ENCODE results near the gene CYFIP2.
A peak's percentile ranks its signal among the peaks of the same experiment; 100 is the strongest.
"Not testable (repeated sequence)": the region's sequence is repeated elsewhere in the genome, so short reads cannot be mapped to it uniquely, and the experiment has no call there.

CYFIP2 gene

GRCh38 chr5:157265714-157266285 lies at the start of gene CYFIP2:
Gene CYFIP2, plus strand, starts transcription at chr5:157266123. Its CDS starts 19,239 bp downstream, at chr5:157285362.
- peak; percentile 84 for DNase-seq (ENCODE audit: low spot score)

GRCh38 chr5:157216391-157217142 lies 49.4 kb upstream of the CYFIP2 start:
- no peak for DNase-seq (ENCODE audit: low spot score)

- no peak for DNase-seq (ENCODE audit: low spot score)
Measured at GRCh38 chr5:157217289-157218024, 48.5 kb upstream of the CYFIP2 start.

GRCh38 chr5:157219491-157220271 lies 46.2 kb upstream of the CYFIP2 start:
- DNase-seq (ENCODE audit: low spot score), result no peak

- DNase-seq (ENCODE audit: low spot score), result no peak
Measured at GRCh38 chr5:157221959-157222358, 44.0 kb upstream of the CYFIP2 start.

GRCh38 chr5:157222506-157223230 lies 43.3 kb upstream of the CYFIP2 start:
- DNase-seq (ENCODE audit: low spot score), result no peak

- no peak for DNase-seq (ENCODE audit: low spot score)
Measured at GRCh38 chr5:157225469-157226422, 40.2 kb upstream of the CYFIP2 start.

- no peak for DNase-seq (ENCODE audit: low spot score)
Measured at GRCh38 chr5:157230610-157231009, 35.3 kb upstream of the CYFIP2 start.

- DNase-seq (ENCODE audit: low spot score), result no peak
Measured at GRCh38 chr5:157232706-157233105, 33.2 kb upstream of the CYFIP2 start.

- no peak for DNase-seq (ENCODE audit: low spot score)
Measured at GRCh38 chr5:157233515-157233914, 32.4 kb upstream of the CYFIP2 start.

GRCh38 chr5:157236423-157236822 lies 29.5 kb upstream of the CYFIP2 start:
- no peak for DNase-seq (ENCODE audit: low spot score)

GRCh38 chr5:157241483-157241882 lies 24.4 kb upstream of the CYFIP2 start:
- DNase-seq (ENCODE audit: low spot score), result no peak

GRCh38 chr5:157244704-157245103 lies 21.2 kb upstream of the CYFIP2 start:
- DNase-seq (ENCODE audit: low spot score), result not testable (repeated sequence)

GRCh38 chr5:157245476-157245875 lies 20.4 kb upstream of the CYFIP2 start:
- no peak for DNase-seq (ENCODE audit: low spot score)

- no peak for DNase-seq (ENCODE audit: low spot score)
Measured at GRCh38 chr5:157245886-157246285, 20.0 kb upstream of the CYFIP2 start.

GRCh38 chr5:157247267-157247666 lies 18.7 kb upstream of the CYFIP2 start:
- DNase-seq (ENCODE audit: low spot score), result no peak

GRCh38 chr5:157248821-157249470 lies 17.0 kb upstream of the CYFIP2 start:
- no peak for DNase-seq (ENCODE audit: low spot score)

GRCh38 chr5:157252711-157253465 lies 13.0 kb upstream of the CYFIP2 start:
- DNase-seq (ENCODE audit: low spot score), result no peak

GRCh38 chr5:157253547-157253946 lies 12.4 kb upstream of the CYFIP2 start:
- DNase-seq (ENCODE audit: low spot score), result peak; percentile 62
